ENCODE data around the gene TOR1AIP2. TPM values are rescaled to one million over a fixed set of nuclear protein-coding genes. Genes with fewer than 3 reads are reported as not detected.

The TOR1AIP2 gene
- total RNA-seq, 2 experiments from 2014 or later: 31.0 to 49.9 TPM

DNA sequence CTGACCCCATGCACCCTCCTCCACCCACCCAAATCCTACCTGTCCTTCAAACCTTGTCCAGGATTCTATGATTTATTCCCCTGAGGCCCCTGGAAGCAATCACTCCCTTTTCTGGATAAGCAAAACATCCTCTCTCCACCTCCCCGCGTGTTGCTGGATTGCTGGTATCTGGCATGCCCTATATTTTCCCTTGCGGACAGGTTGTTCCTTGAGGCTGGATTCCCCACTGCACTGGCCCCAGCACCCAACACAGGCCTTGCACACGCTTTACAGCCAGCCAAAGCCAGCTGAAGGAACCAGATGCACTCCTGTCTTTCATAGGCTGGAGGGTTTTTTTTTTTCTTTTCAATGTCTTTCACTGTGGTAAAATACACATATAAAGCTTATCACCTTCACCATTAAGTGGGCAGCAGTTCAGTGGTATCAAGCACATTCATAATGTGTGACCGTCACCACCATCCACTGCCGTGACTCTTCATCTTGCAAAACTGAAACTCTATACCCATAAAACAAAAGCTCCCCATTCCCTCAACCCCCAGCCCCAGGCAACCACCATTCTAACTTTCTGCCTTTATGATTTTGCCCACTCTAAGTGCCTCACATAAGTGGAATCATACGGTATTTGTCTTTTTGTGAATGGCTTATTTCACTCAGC lies 50.9 kb downstream of the TOR1AIP2 start:
- no peak overlapping the region for H3K4me3 ChIP-seq (ENCODE audit: low read depth, low read length, poor library complexity, severe bottlenecking)
- H3K4me2 ChIP-seq (ENCODE audit: low read length): no peak overlapping the region
- TF ChIP-seq EZH2phosphoT487 (IDR thresholded peaks at IDR 0.05; ENCODE audit: borderline replicate concordance, low read depth, low read length): no peak
- TF ChIP-seq, protein P1, sequence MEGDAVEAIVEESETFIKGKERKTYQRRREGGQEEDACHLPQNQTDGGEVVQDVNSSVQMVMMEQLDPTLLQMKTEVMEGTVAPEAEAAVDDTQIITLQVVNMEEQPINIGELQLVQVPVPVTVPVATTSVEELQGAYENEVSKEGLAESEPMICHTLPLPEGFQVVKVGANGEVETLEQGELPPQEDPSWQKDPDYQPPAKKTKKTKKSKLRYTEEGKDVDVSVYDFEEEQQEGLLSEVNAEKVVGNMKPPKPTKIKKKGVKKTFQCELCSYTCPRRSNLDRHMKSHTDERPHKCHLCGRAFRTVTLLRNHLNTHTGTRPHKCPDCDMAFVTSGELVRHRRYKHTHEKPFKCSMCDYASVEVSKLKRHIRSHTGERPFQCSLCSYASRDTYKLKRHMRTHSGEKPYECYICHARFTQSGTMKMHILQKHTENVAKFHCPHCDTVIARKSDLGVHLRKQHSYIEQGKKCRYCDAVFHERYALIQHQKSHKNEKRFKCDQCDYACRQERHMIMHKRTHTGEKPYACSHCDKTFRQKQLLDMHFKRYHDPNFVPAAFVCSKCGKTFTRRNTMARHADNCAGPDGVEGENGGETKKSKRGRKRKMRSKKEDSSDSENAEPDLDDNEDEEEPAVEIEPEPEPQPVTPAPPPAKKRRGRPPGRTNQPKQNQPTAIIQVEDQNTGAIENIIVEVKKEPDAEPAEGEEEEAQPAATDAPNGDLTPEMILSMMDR (conservative IDR thresholded peaks at IDR 0.05; ENCODE audit: low read length): no peak
- CTCF ChIA-PET (ENCODE audit: unreplicated experiment): interaction anchor here (0.8 kb wide), 1 partner anchor 12 kb away, joined by 4 read pairs; no protein-coding TSS in a partner anchor
- H3K36me3 ChIP-seq (ENCODE audit: insufficient read depth, low read length): no peaks in the 10 kb centered on the region
- no peaks in the 10 kb centered on the region for H4K20me1 ChIP-seq (ENCODE audit: insufficient read depth, low read length)
- H3K9me2 ChIP-seq (ENCODE audit: insufficient read depth, low read length): no peaks in the 10 kb centered on the region
- no peaks in the 10 kb centered on the region for H3K79me2 ChIP-seq (ENCODE audit: insufficient read depth, low read depth, low read length)
- no peak for DNase-seq (ENCODE audit: low spot score)
- no peaks in the 10 kb centered on the region for H3K4me1 ChIP-seq (ENCODE audit: insufficient read depth, low read length, poor library complexity, severe bottlenecking)
- no peaks in the 10 kb centered on the region for H3K9me3 ChIP-seq (ENCODE audit: low read length)
- POLR2A ChIA-PET: interaction anchor here (0.7 kb wide), 1 partner anchor 28 kb away, joined by 3 read pairs; no protein-coding TSS in a partner anchor
- intact Hi-C loops (cut with micrococcal nuclease; ENCODE audit: unreplicated experiment): no loop called here
- H2AFZ ChIP-seq (ENCODE audit: low read length): no peak overlapping the region
- no peak overlapping the region for H3K27ac ChIP-seq (ENCODE audit: low read depth, low read length, poor library complexity, severe bottlenecking)
- no TSS peak for BruUV-seq (replicated peaks)

DNA sequence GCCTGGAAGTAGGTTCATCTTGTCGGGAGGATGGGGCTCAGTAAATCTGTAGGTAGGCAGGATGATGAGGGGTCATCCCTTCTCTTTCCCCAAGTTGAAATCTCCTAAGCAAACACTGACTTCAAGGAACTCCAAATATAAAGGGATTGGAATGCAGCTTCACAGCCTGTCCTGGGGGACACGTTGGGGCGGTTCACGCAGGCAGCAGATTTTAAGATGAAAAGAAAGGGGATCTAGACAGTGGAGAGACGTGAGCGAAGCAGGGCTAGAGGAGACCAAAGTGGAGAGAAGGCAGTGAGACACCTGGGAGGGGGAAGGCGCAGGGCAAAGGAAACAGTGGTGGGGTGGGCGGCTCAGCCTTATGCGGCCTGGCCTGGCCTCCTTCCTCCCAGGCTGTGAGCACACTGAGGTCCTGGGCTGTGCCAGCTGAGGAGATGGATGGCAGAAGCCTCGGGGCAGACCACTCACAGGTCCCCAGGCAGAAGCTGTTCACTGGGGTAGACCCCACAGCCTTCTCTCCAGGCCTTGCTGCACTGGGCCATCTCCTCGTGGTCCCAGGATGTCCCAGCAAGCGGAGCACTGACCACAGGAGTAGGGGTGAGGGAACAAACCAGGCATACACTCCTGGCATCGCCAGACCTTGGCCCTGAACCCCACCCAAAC lies 51.7 kb downstream of the TOR1AIP2 start:
- no TSS peak for BruUV-seq (replicated peaks)
- Histone ChIP-seq H4K20me1 (ENCODE audit: insufficient read depth, low read length) (no peaks in the 10 kb centered on the region), H3K27ac (ENCODE audit: low read depth, low read length, poor library complexity, severe bottlenecking) (no peak overlapping the region), H3K4me2 (ENCODE audit: low read length) (no peak overlapping the region), H3K9me2 (ENCODE audit: insufficient read depth, low read length) (no peaks in the 10 kb centered on the region), H3K4me1 (ENCODE audit: insufficient read depth, low read length, poor library complexity, severe bottlenecking) (no peaks in the 10 kb centered on the region), H3K79me2 (ENCODE audit: insufficient read depth, low read depth, low read length) (no peaks in the 10 kb centered on the region), H3K36me3 (ENCODE audit: insufficient read depth, low read length) (no peaks in the 10 kb centered on the region), H3K9me3 (ENCODE audit: low read length) (no peaks in the 10 kb centered on the region), H2AFZ (ENCODE audit: low read length) (no peak overlapping the region), H3K4me3 (ENCODE audit: low read depth, low read length, poor library complexity, severe bottlenecking) (no peak overlapping the region)
- ChIA-PET CTCF (ENCODE audit: unreplicated experiment) (interaction anchor here (0.8 kb wide), 1 partner anchor 11 kb away, joined by 4 read pairs; no protein-coding TSS in a partner anchor), POLR2A (interaction anchor here (0.6 kb wide), 1 partner anchor 87 kb away, joined by 4 read pairs; no protein-coding TSS in a partner anchor)
- intact Hi-C loops (cut with micrococcal nuclease; ENCODE audit: unreplicated experiment): no loop called here
- DNase-seq (ENCODE audit: low spot score): no peak
- no peak for TF ChIP-seq EZH2phosphoT487 (IDR thresholded peaks at IDR 0.05; ENCODE audit: borderline replicate concordance, low read depth, low read length)
- TF ChIP-seq, protein P1 (conservative IDR thresholded peaks at IDR 0.05; ENCODE audit: low read length): no peak

DNA sequence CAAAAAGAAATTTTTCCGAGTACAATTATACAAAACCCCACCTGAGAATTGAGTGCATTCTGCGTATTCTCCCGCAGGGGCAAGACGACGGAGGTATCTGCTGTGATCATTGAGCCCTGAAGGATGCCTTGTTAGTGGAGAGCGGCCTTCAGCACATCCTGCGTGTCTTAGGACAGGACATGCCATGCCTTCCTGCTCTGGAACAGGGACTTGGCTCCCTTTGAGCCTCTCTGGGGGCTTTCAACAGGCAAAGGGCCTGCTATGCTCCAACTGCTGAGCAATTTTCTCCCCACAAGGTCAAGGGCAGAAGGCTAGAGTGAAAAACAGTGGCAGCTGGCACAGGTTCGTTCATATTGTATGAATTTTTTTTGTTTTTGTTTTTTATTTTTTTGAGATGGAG lies 52.4 kb downstream of the TOR1AIP2 start:
- CTCF ChIA-PET (ENCODE audit: unreplicated experiment): interaction anchor here (0.6 kb wide), 1 partner anchor 331 kb away, joined by 3 read pairs; no protein-coding TSS in a partner anchor
- no peaks in the 10 kb centered on the region for H3K79me2 ChIP-seq (ENCODE audit: insufficient read depth, low read depth, low read length)
- H3K9me2 ChIP-seq (ENCODE audit: insufficient read depth, low read length): no peaks in the 10 kb centered on the region
- no peaks in the 10 kb centered on the region for H3K9me3 ChIP-seq (ENCODE audit: low read length)
- H2AFZ ChIP-seq (ENCODE audit: low read length): no peak overlapping the region
- H4K20me1 ChIP-seq (ENCODE audit: insufficient read depth, low read length): no peaks in the 10 kb centered on the region
- POLR2A ChIA-PET: interaction anchor here (0.6 kb wide), 1 partner anchor 88 kb away, joined by 4 read pairs; no protein-coding TSS in a partner anchor
- intact Hi-C loops (cut with micrococcal nuclease; ENCODE audit: unreplicated experiment): no loop called here
- no peak for TF ChIP-seq EZH2phosphoT487 (IDR thresholded peaks at IDR 0.05; ENCODE audit: borderline replicate concordance, low read depth, low read length)
- TF ChIP-seq, protein P1 (conservative IDR thresholded peaks at IDR 0.05; ENCODE audit: low read length): no peak
- BruUV-seq (replicated peaks): no TSS peak
- H3K4me1 ChIP-seq (ENCODE audit: insufficient read depth, low read length, poor library complexity, severe bottlenecking): no peaks in the 10 kb centered on the region
- H3K4me3 ChIP-seq (ENCODE audit: low read depth, low read length, poor library complexity, severe bottlenecking): no peak overlapping the region
- H3K36me3 ChIP-seq (ENCODE audit: insufficient read depth, low read length): no peaks in the 10 kb centered on the region
- no peak overlapping the region for H3K4me2 ChIP-seq (ENCODE audit: low read length)
- H3K27ac ChIP-seq (ENCODE audit: low read depth, low read length, poor library complexity, severe bottlenecking): no peak overlapping the region
- DNase-seq (ENCODE audit: low spot score): no peak
